ENCODE results near the gene REP15.

The REP15 gene

DNA sequence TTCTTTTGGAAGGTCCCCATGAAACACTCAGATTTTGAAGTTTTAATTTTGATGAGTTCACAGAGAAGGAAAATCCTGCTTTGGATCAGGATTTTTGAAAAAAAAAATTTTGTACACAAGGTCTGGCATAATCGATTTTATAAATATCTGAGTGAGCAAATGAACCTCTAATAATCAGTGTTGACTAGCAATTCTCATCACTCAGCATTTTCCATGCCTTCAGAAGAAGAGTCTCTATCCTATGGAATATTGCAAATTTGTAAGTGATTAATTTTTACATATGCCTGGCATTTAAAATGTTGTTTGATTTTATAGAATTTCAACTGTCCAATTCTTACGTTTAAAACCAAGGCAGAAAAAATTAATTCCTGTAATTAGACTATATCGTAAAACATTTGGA, 30.5 kb upstream of the REP15 start:
- DNase-seq (ENCODE audit: low spot score): no peak
- in situ Hi-C loops (cut with MboI; ENCODE audit: low sequenced_read_pairs, unreplicated experiment): no loop called here
- TF ChIP-seq, protein P1, sequence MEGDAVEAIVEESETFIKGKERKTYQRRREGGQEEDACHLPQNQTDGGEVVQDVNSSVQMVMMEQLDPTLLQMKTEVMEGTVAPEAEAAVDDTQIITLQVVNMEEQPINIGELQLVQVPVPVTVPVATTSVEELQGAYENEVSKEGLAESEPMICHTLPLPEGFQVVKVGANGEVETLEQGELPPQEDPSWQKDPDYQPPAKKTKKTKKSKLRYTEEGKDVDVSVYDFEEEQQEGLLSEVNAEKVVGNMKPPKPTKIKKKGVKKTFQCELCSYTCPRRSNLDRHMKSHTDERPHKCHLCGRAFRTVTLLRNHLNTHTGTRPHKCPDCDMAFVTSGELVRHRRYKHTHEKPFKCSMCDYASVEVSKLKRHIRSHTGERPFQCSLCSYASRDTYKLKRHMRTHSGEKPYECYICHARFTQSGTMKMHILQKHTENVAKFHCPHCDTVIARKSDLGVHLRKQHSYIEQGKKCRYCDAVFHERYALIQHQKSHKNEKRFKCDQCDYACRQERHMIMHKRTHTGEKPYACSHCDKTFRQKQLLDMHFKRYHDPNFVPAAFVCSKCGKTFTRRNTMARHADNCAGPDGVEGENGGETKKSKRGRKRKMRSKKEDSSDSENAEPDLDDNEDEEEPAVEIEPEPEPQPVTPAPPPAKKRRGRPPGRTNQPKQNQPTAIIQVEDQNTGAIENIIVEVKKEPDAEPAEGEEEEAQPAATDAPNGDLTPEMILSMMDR (IDR thresholded peaks at IDR 0.05; ENCODE audit: borderline replicate concordance, control extremely low read depth, extremely low read depth, insufficient read depth, missing control alignments): no peak

DNA sequence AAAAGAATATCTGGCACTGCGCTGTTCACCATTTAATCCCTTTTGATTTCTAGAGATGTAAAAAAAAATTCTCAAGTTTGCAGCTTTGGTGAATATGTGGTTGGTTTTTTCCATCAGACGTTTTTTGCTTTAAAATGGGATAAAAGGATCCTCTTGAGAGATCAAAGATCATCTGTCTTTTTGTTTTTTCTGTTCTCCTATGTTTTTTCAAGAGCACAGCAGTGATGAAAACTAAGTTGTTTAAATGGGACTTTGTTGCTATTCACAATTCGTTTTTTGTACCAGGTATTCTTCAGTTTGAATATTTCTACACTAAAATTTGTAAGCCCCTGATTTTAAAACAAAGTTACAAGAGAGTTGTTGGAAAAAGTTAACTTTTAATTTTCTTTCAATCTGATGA, 29.7 kb upstream of the REP15 start:
- DNase-seq (ENCODE audit: low spot score): no peak
- TF ChIP-seq, protein P1 (IDR thresholded peaks at IDR 0.05; ENCODE audit: borderline replicate concordance, control extremely low read depth, extremely low read depth, insufficient read depth, missing control alignments): no peak
- in situ Hi-C loops (cut with MboI; ENCODE audit: low sequenced_read_pairs, unreplicated experiment): no loop called here

DNA sequence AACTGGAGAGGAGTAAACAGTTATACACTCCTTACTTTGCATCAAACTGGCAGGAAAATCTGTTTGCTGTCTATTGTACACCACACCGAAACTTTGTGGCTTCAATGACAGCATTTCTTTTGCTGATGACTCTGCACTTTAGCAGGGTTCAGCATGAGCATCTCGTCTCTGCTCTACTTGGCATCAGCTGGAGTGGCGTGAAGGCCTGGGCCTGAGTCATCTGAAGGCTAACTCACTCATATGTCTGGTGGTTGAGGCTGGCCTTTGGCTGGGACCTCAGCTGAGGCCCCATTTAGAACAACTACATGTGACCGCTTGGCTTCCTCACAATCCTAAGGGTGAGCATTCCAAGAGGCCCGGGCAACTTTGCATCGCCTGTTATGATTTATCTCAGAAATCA, 28.7 kb upstream of the REP15 start:
- TF ChIP-seq, protein P1 (IDR thresholded peaks at IDR 0.05; ENCODE audit: borderline replicate concordance, control extremely low read depth, extremely low read depth, insufficient read depth, missing control alignments): no peak
- no peak for DNase-seq (ENCODE audit: low spot score)
- in situ Hi-C loops (cut with MboI; ENCODE audit: low sequenced_read_pairs, unreplicated experiment): no loop called here

DNA sequence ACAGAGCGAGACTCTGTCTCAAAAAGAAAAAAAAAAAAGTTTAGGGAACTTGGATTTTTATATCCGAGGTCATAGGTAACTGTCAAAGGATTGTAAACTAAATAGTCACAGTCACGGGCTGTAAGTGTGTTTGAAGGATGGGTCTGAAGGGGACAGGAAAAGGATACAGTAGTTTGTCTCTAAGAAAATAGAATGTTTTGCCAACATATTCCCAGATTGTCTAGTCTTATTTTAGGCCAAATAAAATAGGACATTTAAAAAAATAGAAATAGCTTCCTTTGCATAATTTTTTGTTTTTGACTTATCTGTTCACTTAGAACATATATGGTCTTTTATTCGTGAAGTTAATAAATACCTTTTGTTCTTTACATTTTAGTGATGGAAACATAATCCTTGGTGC, 24.2 kb upstream of the REP15 start:
- in situ Hi-C loops (cut with MboI; ENCODE audit: low sequenced_read_pairs, unreplicated experiment): no loop called here
- no peak for DNase-seq (ENCODE audit: low spot score)

DNA sequence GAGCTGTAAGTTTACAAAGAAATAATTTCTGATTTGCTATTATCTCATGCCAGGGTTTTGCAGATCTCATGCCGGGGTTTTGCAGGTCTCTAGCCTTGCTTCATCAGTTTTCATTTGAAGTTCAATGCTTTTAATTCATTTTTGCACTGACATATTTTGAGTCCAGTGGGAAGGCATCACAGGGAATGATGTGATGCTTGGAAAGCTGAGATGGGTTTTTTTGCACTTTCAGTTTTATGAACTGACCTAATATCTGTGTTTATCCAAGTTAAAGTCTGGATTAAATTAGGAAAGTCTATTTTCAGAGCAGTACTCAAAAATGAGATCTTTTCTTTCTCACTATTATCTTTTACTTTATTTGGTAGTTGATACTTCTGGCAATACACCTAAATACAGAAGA, 23.6 kb upstream of the REP15 start:
- no peak for DNase-seq (ENCODE audit: low spot score)
- TF ChIP-seq, protein P1 (IDR thresholded peaks at IDR 0.05; ENCODE audit: borderline replicate concordance, control extremely low read depth, extremely low read depth, insufficient read depth, missing control alignments): no peak
- in situ Hi-C loops (cut with MboI; ENCODE audit: low sequenced_read_pairs, unreplicated experiment): no loop called here

More for the DNA sequence above, 24.2 kb upstream of the REP15 start:
- TF ChIP-seq, protein P1 (IDR thresholded peaks at IDR 0.05; ENCODE audit: borderline replicate concordance, control extremely low read depth, extremely low read depth, insufficient read depth, missing control alignments): no peak

DNA sequence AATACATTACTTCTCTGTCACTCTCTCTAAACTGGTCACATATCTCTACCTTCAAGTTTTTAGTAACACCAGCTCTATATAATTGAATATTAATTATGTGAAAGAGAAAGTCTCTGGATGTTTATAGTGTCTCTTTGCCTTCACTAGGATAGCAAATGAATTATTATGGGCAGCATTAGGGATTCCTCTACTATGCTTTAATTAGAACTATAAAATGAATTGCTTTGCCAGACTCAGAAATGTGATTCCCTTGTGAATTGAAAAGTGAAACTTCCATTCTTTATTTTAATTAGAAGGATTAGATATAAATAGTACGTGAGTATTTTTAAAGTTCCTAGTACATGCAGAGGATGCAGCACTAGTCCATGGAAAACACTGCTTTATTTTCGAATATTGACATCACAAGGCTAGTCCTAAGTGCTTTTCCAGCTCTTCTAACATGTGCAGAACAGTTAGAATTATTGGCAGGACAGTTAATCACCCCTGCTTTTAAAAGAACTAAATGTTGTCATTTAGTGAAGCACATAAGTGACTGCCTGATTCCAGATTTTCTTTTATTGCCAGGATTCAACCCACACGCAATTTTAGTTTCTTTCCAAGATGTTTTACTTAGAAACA, 23.0 kb upstream of the REP15 start:
- TF ChIP-seq, protein P1 (IDR thresholded peaks at IDR 0.05; ENCODE audit: borderline replicate concordance, control extremely low read depth, extremely low read depth, insufficient read depth, missing control alignments): no peak
- no peak for DNase-seq (ENCODE audit: low spot score)
- in situ Hi-C loops (cut with MboI; ENCODE audit: low sequenced_read_pairs, unreplicated experiment): no loop called here
